Measurements from ENCODE around the gene NFASC.

- TF ChIP-seq CTCF (IDR thresholded peaks at IDR 0.05; ENCODE audit: insufficient read depth, low read depth, low read length) (no peak), EZH2 (IDR thresholded peaks at IDR 0.05; ENCODE audit: insufficient read depth, low read length) (no peak)
These were observed 141.9 kb downstream of the NFASC start for GRCh38 chr1:205012391-205013140.

Data from astrocyte (in vitro differentiated cells and primary cell).